Ascending aorta (tissue), 2 donors: ENCODE data around the gene NRXN3. TPM values are rescaled to one million over a fixed set of nuclear protein-coding genes. Genes with fewer than 3 reads are reported as not detected.

Source experiments
- DNase-seq, 2 donors: peaks; one replicate each; pipeline ENCODE4 v3.0.0-alpha.2; 2019; ENCODE audit warnings: low spot score in 2 of 2
- H3K27ac ChIP-seq, 2 donors: fragments of 200-600 bp; sonication (generic); one replicate each; pipeline ENCODE4 v1.5.1; 2016 to 2017; ENCODE audit warnings: mild to moderate bottlenecking in 1 of 2
- H3K27me3 ChIP-seq: fragments of 200-600 bp; sonication (generic); one replicate; pipeline ENCODE4 v1.5.1; 2017
- H3K36me3 ChIP-seq, 2 donors: fragments of 200-600 bp; sonication (generic); one replicate each; pipeline ENCODE4 v1.5.1; 2016
- H3K4me1 ChIP-seq, 2 donors: fragments of 200-600 bp; sonication (generic); one replicate each; pipeline ENCODE4 v1.5.1; 2016 to 2017; ENCODE audit warnings: mild to moderate bottlenecking in 1 of 2
- H3K4me3 ChIP-seq, 2 donors: fragments of 200-600 bp; sonication (generic); one replicate each; pipeline ENCODE4 v1.5.1; 2016 to 2017; ENCODE audit warnings: mild to moderate bottlenecking in 1 of 2
- H3K9me3 ChIP-seq, 2 donors: fragments of 200-600 bp; sonication (generic); one replicate each; pipeline ENCODE4 v1.5.1; 2016
- CTCF ChIP-seq, 3 experiments: fragments of 200-600 bp in 2 of 3; fragments of 450-650 bp in 1 of 3; sonication (generic) in 2 of 3; IDR thresholded peaks; one replicate each; pipeline ENCODE4 v1.5.1; 2016 to 2019; ENCODE audit warnings: antibody characterized with exemption in 3 of 3, mild to moderate bottlenecking in 1 of 3, moderate library complexity in 1 of 3
- intact Hi-C: fragments of 100-400 bp; cut with DNase I; formaldehyde crosslinking; loops from one replicate; pipeline ENCODE4 v1.15.1; 2023
- total RNA-seq: library from RNA; depleted of rRNA; stranded (reverse); fragments of >200 nt; gene quantifications from one replicate; pipeline ENCODE4 v1.1.0, GENCODE V29; 2016

Gene NRXN3
- total RNA-seq, 1 donor from 2014 or later, result 21.0 TPM

GRCh38 chr14:79417961-79418360, 1247.8 kb downstream of the NRXN3 start:
- no peaks in the 10 kb centered on the region for H3K27me3 ChIP-seq

GRCh38 chr14:79418649-79419415, 1248.7 kb downstream of the NRXN3 start:
- Histone ChIP-seq H3K4me3 (no peak overlapping the region), H3K9me3 (peaks cover 0 to 4% of the 10 kb centered on the region in 2 donors), H3K4me1 (no peaks in the 10 kb centered on the region), H3K36me3 (no peaks in the 10 kb centered on the region), H3K27ac (no peak overlapping the region), H3K27me3 (no peaks in the 10 kb centered on the region)
- intact Hi-C loops, result no loop called here
- DNase-seq, result no peak
- TF ChIP-seq CTCF (IDR thresholded peaks at IDR 0.05), result no peak

More at GRCh38 chr14:79417961-79418360, 1247.8 kb downstream of the NRXN3 start:
- no peaks in the 10 kb centered on the region for H3K4me1 ChIP-seq
- intact Hi-C loops, result no loop called here
- H3K27ac ChIP-seq, result no peak overlapping the region
- TF ChIP-seq CTCF (IDR thresholded peaks at IDR 0.05), result no peak
- H3K4me3 ChIP-seq, result no peak overlapping the region
- DNase-seq, result no peak
- H3K36me3 ChIP-seq, result no peaks in the 10 kb centered on the region
- peaks cover 0 to 4% of the 10 kb centered on the region in 2 donors for H3K9me3 ChIP-seq

GRCh38 chr14:79419571-79420327, 1249.6 kb downstream of the NRXN3 start:
- H3K27ac ChIP-seq, result no peak overlapping the region
- no peaks in the 10 kb centered on the region for H3K36me3 ChIP-seq

GRCh38 chr14:79420725-79421124, 1250.6 kb downstream of the NRXN3 start:
- no peaks in the 10 kb centered on the region for H3K4me1 ChIP-seq
- H3K27ac ChIP-seq, result no peak overlapping the region
- intact Hi-C loops, result no loop called here
- H3K27me3 ChIP-seq, result no peaks in the 10 kb centered on the region
- H3K36me3 ChIP-seq, result no peaks in the 10 kb centered on the region
- no peak for TF ChIP-seq CTCF (IDR thresholded peaks at IDR 0.05)
- H3K9me3 ChIP-seq, result peaks cover 0 to 4% of the 10 kb centered on the region in 2 donors
- H3K4me3 ChIP-seq, result no peak overlapping the region
- no peak for DNase-seq

More at GRCh38 chr14:79419571-79420327, 1249.6 kb downstream of the NRXN3 start:
- no peak for DNase-seq
- H3K4me3 ChIP-seq, result no peak overlapping the region
- no peaks in the 10 kb centered on the region for H3K27me3 ChIP-seq
- H3K9me3 ChIP-seq, result peaks cover 0 to 4% of the 10 kb centered on the region in 2 donors
- TF ChIP-seq CTCF (IDR thresholded peaks at IDR 0.05), result no peak
- intact Hi-C loops, result no loop called here
- H3K4me1 ChIP-seq, result no peaks in the 10 kb centered on the region

- no peak for DNase-seq
- no peaks in the 10 kb centered on the region for H3K4me1 ChIP-seq
- no peak overlapping the region for H3K27ac ChIP-seq
- H3K36me3 ChIP-seq, result no peaks in the 10 kb centered on the region
- intact Hi-C loops, result no loop called here
- no peak for TF ChIP-seq CTCF (IDR thresholded peaks at IDR 0.05)
- H3K4me3 ChIP-seq, result no peak overlapping the region
- no peaks in the 10 kb centered on the region for H3K27me3 ChIP-seq
- H3K9me3 ChIP-seq, result peaks cover 0 to under 1% of the 10 kb centered on the region in 2 donors
These were observed 1251.6 kb downstream of the NRXN3 start for GRCh38 chr14:79421811-79422210.
